T follicular helper cell (primary cell): ENCODE measurements around the gene CCDC88C.
"Not testable (repeated sequence)": the region's sequence is repeated elsewhere in the genome, so short reads cannot be mapped to it uniquely, and the experiment has no call there.

Source experiments
- DNase-seq: peaks from one replicate; pipeline ENCODE4 v3.0.0-alpha.2; 2020; ENCODE audit warnings: low read depth

Gene CCDC88C

DNA sequence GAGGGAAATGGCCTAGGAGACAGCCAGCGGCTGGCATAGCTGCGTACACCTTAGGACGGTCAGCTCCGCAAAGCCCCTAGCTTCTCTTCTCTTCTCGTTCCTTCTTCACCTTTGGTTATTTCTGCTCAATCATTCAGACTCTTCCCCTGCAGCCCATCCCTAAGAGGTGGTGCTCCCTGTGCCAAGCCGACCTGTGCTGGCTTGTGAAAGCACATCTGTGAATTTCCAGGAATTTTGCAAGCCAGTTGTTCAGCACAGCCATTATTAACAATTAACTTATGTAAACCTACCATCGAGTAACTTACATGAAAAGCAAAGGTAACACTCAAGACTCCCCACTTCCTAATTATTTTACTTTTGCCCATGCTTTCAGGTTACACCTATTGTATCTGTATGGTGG is 152.2 kb downstream of the CCDC88C start:
- DNase-seq = no peak

DNA sequence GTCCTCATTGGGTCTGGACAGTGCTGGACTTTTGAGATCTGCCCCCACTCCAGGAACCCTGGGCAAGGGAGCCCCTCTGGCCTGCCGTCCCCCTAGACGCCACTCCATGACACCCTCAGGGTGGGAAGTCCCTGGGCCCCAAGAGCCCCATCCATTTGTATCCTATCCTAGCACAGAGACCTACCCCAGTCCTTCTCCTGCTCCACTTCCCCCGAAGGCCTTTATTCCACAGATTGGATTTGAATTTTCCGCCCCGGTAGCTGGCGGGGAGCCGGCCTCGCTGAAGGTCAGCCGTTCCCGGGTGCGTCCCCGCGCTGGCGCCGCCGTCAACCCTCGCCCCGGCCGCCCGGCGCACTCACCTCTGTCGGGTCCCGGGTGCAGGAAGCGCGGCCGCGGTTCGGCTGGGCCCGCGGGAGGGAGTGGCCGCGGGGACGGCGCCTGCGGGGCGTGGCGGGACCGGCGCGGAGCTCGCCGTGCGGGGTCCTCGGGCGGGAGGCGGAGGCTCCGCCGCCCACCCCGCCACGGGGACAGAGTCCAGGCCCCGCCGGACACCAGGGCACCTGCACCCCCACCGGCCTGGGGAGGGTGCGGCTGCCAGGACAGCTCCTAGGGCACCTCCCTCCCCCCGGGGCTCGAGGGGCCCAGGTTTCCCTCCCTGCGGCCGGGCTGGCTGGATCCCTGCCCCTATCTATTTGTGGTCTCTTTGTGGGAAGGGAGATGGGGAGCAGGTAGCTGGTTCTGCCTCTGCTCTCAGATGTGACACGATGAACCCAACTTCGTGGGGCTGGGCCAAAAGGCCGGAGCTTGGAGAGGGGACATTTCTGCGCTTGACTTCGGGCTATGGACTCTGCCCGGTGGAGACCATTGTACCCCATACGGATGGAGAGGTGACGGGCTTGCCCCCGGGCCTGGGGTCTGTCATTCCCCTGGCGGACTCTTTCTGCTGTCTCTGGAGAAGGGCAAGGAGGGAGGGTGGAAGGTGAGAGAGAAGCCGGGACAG is 153.2 kb downstream of the CCDC88C start:
- DNase-seq = no peak

DNA sequence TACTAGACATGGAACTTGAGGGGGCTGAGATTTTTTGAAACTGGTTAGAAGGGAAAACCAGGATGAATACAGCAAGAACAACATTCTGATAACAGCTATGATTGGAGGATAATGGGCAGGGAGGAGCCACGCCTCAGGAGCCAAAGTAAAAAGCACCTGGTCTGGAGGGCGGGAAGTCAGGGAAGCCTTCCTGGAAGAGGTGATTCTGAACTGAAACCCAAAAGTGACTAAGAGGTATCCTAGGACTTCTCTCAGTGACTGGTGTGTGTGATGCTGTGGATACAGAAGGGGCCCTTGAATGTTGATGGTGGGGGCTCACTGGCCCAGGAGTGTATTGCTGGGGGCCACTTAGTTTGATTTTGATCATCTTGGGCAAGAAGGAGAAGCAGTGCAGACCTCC is 154.3 kb downstream of the CCDC88C start:
- DNase-seq = no peak

DNA sequence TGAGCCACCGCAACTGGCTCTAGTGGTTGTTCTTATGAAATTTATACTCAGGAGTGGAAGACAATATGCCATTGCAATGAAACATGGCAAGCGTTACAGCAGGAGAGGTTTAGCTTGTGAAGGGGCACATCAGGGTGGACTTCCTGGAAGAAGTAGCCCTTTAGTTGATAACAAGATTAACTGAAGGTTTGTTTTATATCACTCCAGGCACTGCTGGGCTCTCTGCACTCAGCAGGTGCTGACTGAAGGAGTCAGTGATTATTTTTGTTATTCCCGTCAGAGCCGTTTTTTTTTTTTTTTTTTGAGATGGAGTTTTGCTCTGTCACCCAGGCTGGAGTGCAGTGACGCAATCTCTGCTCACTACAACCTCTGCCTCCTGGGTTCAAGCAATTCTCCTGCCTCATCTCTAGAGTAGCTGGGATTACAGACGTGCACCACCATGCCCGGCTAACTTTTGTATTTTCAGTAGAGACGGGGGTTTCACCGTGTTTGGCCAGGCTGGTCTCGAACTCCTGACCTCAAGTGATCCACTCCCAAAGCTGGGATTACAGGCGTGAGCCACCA is 155.6 kb downstream of the CCDC88C start:
- DNase-seq = no peak

DNA sequence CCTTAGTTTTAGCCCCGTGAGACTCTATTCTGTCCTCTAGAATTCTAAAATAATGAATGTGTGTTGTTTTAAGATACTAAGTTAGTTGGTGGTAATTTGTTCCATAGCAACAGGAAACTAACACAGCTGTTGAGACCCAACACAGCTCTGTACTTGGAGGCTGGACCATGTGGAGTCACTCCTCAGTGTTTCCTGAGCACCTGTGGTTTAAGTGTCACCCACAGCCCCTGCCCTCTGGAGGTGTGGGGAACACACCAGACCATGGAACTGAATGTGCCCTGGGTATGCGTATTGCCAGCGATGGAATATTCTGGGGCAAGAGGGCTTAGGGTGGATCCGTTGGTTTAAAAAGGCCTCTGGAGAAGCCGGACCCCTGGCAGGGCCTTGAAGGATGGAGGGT is 156.5 kb downstream of the CCDC88C start:
- no peak for DNase-seq

DNA sequence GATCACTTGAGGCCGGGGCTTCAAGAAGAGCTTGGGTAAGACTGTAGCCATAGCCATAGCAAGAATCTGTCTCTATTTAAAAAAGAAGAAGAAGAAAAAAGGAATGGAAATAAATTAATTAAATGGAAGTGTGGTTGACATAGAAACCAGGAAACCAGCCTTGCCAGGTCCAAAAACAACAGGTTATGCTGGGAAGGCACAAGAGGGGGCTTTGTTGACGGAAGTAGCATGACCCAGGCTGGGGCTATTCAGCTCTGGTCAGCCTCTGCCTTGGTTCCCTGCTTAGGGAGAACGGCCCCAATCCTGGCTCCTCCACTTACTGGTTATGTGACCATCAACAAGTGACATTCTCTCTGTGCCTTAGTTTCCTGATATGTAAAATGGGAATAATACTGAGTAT is 158.7 kb downstream of the CCDC88C start:
- no peak for DNase-seq

DNA sequence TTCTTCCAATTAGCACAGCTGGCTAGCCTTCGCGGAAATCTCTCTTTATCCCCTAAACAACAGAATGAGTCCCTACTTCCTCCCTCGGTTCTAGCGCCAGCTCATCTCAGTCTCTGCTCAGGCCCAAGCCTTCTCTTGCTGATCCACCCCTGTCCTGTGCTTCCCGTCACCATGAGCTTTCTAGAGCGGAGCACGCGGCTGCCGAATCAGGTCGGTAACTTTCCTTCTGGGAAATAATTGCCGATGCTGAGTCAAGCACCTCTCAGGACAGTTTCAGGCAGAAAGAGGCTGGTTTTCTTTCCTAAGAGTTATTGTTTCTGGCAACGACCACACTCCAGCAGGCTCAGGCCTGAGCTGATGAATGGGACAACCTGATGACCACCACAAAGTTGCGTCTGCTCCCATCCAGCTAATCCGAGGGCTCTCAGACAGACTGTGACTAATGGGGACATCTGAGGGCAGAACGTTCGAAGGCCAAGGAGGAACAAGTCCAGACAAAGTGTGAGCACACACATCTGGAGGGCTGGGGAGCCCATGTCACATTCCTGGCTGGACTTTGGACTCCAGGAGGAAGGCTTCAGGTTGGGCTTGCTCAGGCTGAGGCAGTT is 159.5 kb downstream of the CCDC88C start:
- DNase-seq = no peak

DNA sequence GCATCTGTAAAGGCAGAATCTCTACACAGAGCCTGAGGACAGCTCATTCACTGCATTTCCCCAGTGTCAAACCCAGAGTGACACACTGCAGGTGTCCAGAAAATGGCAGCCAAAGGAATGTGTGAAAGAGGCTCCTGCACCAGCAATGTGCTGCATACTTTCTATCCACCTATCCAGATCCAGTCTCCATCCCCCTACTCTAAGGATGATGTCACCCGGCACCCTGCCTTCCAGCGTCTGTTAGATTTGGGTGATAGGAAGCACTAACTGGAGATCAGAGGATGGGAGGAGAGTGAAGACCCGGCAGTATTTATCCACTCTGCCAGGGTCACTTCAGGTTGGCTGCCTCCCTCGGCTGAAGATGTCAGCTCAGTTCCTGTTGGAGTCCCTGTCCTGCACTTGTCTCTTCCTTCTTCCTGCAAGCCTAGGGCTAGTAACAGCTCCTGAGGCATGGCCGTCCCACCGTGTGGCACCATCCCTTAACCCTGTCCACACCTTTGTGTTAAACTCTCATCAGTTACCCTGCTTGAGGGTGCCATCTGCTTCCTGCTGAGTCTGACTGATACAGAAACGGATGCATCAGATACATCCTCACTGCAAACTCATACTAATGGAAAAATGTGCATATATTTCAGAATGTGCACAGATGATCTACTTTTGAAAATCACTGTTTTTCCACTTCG is 160.2 kb downstream of the CCDC88C start:
- DNase-seq = no peak

DNA sequence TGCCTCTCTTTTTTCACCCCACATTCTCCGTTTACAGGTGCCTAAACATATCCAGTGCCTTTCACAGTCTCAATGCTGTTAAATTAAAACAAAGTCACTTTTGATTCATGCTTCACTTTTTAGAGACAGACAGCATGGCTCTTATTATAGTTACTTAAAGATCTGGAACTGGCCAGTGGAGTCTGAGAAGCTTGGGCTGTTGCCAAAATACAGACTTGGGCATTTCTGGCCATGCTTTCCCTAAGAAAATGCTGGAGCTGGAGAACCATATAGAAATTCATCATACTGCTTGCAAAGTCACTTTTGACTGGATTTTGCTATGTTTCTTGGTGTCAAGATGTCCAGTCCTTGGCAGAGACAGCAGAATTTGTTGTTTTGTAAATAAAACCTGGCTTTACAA is 161.0 kb downstream of the CCDC88C start:
- no peak for DNase-seq

DNA sequence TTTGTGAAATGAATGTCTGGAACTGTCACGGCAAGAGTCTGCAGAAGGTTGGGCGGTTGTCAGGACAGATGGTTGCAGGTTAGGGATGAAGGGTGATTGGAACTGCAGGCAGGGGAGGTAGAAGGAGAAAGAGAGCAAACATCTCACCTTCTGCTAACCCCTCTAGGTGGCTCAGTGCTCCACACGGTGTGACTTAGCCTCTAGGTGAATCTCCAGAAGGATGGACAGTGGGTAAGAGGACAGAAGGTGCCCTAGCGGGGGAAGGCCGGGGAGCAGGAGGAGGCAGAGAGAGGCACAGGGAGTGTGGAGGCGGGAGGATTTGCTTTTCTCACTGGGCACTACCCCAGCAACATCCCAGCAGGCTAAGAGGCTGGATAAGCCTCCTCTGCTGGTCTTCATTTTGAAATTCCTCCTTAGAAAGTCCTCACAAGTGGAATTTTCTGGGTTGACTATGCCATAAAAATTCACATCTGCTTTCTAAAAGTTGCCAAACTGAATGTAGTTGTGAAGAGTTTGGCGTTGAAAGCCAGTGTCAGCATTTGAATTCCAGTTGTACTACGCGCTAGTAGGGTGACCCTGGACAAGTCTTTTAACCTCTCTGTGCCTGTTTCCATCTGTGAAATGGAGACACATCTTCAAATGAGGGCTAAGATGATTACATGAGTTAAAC is 162.5 kb downstream of the CCDC88C start:
- DNase-seq = no peak

DNA sequence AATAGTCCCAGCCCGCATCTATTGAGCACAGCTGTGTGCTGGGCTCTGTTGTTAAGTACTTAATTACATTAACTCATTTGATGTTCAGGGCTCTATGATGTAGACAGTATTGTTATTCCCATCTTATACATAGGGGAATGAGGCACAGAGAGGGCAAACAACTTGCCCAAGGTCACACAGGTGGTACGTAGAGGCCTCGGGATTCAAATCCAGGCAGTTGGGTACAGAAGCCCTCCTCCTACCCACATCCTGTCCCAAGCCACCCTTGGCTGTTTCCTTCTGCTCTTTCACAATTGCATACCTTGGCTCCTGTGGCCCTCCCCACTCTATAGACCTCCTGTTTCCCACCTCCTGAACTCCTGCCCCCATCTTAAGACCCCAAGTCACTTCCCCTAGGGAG is 163.2 kb downstream of the CCDC88C start:
- DNase-seq = no peak

DNA sequence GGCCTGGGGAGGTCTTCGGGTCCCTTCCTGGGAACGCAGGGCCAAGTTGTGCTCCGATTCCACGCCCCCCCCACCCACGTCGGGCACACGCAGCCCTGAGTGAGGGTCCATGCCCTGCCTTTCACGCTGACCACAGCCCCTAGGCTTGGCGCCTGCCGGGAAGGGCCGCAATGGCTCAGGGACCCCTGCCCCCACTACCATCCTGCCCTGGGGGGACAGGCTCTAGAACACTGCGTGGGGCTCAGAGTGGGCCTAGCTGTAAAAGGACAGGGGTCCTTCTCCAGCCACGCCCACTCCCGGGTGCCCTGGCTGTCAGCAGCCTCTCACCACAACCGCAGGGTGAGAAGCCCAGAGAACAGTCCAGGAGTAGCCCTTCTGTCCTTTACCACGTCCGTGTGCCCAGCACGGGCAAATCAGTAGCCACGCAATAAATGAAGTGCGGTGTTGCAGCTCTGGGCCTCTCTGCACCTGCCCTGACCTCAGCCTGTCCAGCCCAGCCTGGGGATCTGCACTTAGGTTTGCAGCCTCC is 163.8 kb downstream of the CCDC88C start:
- no peak for DNase-seq

DNA sequence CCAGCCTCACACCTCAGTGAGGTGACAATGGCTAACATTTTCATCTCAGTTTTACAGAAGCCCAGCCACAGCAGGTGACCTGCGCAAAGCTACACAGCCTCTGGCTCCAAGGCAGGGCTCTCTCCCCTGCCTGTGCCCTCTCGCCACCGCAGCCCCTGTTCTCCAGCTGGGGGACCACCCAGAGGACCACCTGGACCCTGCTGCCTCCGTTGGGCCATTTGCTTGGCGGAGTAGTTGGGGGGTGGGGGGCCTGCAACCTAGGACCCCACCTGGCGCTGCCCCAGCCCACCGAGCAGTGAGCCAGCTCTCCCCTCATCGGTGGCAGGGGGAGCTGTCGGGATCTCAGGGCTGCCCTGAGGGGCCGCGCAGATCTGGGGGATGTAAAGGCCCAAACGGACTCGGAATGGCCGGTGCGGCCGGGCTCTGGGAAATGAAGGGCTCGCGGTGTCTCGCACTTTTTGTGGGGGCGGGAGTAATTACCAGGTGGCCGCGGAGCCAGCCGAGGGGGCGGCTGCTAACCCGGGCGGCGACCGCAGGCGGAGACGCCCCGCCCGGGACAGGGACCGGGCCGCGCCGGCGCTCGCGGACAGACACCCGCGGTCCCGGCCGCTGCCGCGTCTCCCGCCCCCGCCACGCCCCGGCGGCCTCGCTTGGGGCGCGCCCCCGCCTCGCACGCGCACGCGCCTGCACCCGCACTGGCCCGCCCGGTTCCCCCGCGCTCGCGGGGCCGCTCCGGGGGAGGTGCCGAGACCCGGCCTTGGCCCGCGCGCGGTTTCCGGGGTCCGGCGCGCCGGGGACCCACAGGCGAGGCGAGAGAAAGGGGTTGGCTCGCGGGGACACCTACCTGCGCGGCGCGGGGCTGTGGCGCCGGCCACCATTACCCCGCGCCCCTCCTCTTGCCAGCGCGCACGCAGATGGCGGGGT is 164.5 kb downstream of the CCDC88C start:
- no peak for DNase-seq

DNA sequence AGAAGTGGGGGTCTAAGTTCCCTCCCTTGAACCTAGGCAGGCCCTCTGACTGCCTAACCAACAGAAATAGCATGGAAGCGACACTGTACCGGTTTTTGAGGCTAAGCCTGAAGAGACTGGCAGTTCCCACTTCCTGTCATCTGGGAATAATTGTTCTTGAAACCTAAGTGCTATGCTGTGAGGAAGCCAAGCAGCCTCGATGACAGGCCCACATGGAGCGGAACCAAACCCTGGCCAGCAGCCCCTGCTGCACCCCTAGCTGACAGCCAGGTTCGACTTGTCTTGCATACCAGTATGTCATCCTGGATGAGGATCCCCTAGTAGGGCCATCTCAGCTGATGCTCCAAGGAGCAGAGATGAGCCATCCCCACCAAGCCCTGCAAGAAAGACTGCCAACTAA is 166.7 kb downstream of the CCDC88C start:
- no peak for DNase-seq

DNA sequence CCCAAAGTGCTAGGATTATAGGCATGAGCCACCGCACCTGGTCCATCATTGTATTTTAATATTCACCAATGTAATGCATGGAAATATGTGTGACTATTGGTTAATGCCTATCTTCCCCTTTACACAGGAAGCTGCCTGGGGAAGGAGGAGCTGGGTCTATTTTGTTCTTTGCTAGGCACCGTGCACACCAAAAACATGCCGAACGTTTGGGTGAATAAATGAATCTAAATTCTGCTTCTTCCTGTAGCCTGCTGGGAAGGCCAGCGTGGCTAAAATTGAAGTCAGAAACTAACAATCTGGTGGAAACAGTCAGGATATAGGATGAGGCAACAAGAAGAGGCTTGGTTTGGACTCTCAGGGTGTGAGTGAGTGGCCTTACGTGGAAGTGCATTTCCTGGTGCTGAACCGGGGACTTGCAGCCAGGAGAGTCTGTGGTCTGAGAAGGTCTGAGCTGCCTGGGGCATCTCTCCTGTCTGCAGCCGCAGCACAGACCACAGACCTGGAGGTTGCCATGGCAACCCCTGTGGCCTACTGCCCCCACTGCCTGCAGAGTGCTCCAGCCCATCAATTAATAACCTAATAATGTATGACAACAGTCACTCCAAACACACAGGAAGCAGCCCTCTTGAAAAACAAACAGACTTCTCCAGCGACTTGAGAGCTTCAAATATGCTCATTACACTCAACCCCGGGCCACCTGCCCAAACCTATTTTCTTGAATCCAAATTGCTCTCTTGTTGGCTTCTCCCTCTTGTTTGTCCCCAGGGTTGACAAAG is 167.6 kb downstream of the CCDC88C start:
- no peak for DNase-seq

DNA sequence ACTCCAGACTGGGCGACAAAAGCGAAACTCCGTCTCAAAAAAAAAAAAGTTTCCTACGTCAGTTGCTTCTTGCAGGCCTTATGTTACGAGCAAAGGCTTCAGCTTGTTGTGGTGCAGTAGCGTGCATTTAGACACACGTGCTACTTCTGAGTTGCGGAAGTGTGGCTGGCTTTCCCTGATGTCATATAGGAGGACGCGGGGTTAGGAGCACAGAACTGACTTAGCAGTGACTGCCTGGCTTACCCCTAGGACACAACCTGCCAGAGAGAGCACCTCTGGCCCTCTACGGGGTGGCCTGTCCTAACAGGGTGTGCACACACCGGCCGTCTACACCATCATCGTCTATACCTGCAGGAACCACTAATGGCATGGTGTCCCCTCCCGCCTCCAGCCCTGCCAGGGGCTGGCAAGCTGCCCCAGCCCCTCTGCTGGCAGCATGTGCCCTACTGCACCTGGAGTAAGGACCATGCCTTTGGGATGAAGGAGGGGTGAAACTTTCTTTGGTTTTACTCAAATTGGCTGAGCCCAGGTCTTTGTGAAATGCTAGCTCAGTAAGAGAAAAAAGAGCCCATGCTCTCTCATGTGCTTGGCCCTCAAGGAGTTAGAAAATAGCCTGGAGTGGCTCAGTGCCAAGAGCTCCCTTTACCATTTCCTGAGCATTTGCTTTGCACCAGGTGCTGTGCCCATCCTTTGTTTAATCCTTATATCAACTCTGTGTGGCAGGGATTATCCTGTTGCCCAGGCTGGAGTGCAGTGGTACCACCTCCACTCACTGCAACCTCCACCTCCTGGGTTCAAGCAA is 171.4 kb downstream of the CCDC88C start:
- peak; percentile 83 for DNase-seq

DNA sequence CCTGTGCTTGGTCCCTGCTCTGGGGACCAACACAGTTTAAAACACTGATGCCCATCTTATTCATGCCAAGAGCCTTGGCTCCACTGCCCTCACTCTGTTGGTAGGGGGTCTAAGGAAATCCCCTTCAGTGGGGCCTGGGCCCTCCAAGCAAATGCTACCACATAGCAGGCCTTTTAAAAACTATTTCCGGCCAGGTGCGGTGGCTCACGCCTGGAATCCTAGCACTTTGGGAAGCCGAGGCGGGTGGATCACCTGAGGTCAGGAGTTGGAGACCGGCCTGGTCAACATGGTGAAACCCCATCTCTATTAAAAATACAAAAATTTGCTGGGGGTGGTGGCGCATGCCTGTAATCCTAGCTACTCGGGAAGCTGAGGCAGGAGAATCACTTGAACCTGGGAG is 172.0 kb downstream of the CCDC88C start:
- not testable (repeated sequence) for DNase-seq

DNA sequence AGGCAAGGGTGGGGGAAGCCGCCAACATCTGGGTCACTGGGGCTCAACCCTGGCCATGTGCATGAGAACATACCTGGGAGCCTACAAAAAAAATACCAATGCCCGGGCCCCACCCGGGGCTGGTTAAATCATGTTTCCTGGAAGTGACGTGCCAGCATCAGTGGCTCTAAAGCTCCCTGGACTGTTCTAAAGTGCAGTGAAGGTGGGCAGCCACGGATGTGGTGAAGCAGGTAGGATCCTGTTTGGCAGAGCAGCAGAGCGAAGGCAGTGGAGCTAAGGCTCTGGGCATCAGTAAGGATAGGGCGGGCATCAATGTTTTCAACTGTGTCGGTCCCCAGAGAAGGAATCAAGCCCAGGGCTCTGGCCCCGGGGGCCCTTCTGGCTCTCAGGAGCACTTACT is 172.6 kb downstream of the CCDC88C start:
- DNase-seq = peak; percentile 65

DNA sequence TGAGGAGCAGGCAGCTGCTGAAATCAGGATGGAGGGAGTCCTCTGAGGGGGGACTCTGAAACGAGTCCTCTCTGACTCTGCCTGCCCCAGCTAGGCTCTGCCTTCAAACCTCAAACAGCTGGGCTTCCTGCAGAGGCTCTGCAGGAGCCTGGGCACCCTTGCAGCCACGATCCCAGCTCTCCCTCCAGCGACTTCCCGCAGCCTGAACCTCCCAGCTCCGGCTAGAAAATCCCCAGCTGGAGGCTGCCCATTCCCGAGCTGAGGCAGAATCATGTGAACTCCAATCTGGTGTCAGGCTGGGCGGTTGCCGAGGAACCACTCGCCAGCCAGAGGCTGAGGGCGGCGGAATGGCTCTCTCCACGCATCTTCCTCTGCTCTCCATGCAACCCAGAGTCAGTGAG is 173.1 kb downstream of the CCDC88C start, which contains the start of gene GPR68:
GPR68 (minus strand) TSS at position 204 of the 401 bp plus-strand sequence. CDS start 9,654 bp downstream, outside the sequence.
- no peak for DNase-seq
